ENCODE measurements around the gene TMEM184A. TPM values are rescaled to one million over a fixed set of nuclear protein-coding genes. Genes with fewer than 3 reads are reported as not detected.

The TMEM184A gene
- total and polyA plus RNA-seq, 2 of the 13 experiments (the other 11 are each of a cell fraction or from before 2014, with no cell fraction given): 9.5 to 20.4 TPM

- TF ChIP-seq ZNF646 (CRISPR knock-in tag; IDR thresholded peaks at IDR 0.05) (no peak), MAFG (CRISPR knock-in tag; IDR thresholded peaks at IDR 0.05) (no peak), ZNF367 (CRISPR knock-in tag; IDR thresholded peaks at IDR 0.05; ENCODE audit: borderline replicate concordance) (no peak), SALL1 (CRISPR knock-in tag; IDR thresholded peaks at IDR 0.05) (no peak), CBX5 (CRISPR knock-in tag; IDR thresholded peaks at IDR 0.05; ENCODE audit: borderline replicate concordance) (no peak), DRAP1 (CRISPR knock-in tag; IDR thresholded peaks at IDR 0.05) (no peak)
Observed at GRCh38 chr7:1492640-1493039, 63.4 kb downstream of the TMEM184A start (continued).

Other genes starting within 250 kb of the TMEM184A start
- gene MICALL2, start 96.7 kb downstream of the TMEM184A start, total RNA-seq (2016; rRNA removed; fragmentation: Illumina TruSeq; extraction: Trizol): 1.8 and 5.8 TPM in 2 replicates
- gene MICALL2, start 96.7 kb downstream of the TMEM184A start, polyA plus RNA-seq (2011; rRNA removed): 12.4 and 15.0 TPM in 2 replicates
- gene INTS1, start 51.8 kb downstream of the TMEM184A start, total RNA-seq (2016; rRNA removed; fragmentation: Illumina TruSeq; extraction: Trizol): 17.3 and 29.0 TPM in 2 replicates
- 13.7 and 18.2 TPM in 2 replicates for gene INTS1, start 51.8 kb downstream of the TMEM184A start, polyA plus RNA-seq (2011; rRNA removed)
- gene MAFK, start 25.5 kb downstream of the TMEM184A start, total RNA-seq (2016; rRNA removed; fragmentation: Illumina TruSeq; extraction: Trizol): 9.2 and 10.4 TPM in 2 replicates
- gene MAFK, start 25.5 kb downstream of the TMEM184A start, polyA plus RNA-seq (2011; rRNA removed): 7.3 and 13.8 TPM in 2 replicates
- gene PSMG3, start 13.8 kb upstream of the TMEM184A start, total RNA-seq (2016; rRNA removed; fragmentation: Illumina TruSeq; extraction: Trizol): 46.7 and 48.4 TPM in 2 replicates
- 29.3 and 29.6 TPM in 2 replicates for gene PSMG3, start 13.8 kb upstream of the TMEM184A start, polyA plus RNA-seq (2011; rRNA removed)
- 0.13 and 0.18 TPM in 2 replicates for gene ELFN1, start 114.1 kb upstream of the TMEM184A start, total RNA-seq (2016; rRNA removed; fragmentation: Illumina TruSeq; extraction: Trizol)
- 0.13 and 1.5 TPM in 2 replicates for gene ELFN1, start 114.1 kb upstream of the TMEM184A start, polyA plus RNA-seq (2011; rRNA removed)

Measured in HepG2 (cell line).